ENCODE data around the gene RYR3.

Gene RYR3

GRCh38 chr15:33467816-33468163 is 157.0 kb downstream of the RYR3 start:
- DNase-seq (ENCODE audit: low read depth) = no peak
- no peak for TF ChIP-seq CTCF (IDR thresholded peaks at IDR 0.05; ENCODE audit: low read depth, low read length, missing control alignments)
- in situ Hi-C loops (cut with HindIII; ENCODE audit: low sequenced_read_pairs) = no loop called here
- H3K4me3 ChIP-seq (ENCODE audit: low read depth, low read length) = no peak overlapping the region

- TF ChIP-seq CTCF (IDR thresholded peaks at IDR 0.05; ENCODE audit: low read depth, low read length, missing control alignments) = no peak
- H3K4me3 ChIP-seq (ENCODE audit: low read depth, low read length) = no peak overlapping the region
- in situ Hi-C loops (cut with HindIII; ENCODE audit: low sequenced_read_pairs) = no loop called here
- no peak for DNase-seq (ENCODE audit: low read depth)
Measured at GRCh38 chr15:33468740-33469139, 158.0 kb downstream of the RYR3 start.

- no peak for DNase-seq (ENCODE audit: low read depth)
- no peak for TF ChIP-seq CTCF (IDR thresholded peaks at IDR 0.05; ENCODE audit: low read depth, low read length, missing control alignments)
- in situ Hi-C loops (cut with HindIII; ENCODE audit: low sequenced_read_pairs) = no loop called here
- no peak overlapping the region for H3K4me3 ChIP-seq (ENCODE audit: low read depth, low read length)
Measured at GRCh38 chr15:33473005-33473404, 162.2 kb downstream of the RYR3 start.

- in situ Hi-C loops (cut with HindIII; ENCODE audit: low sequenced_read_pairs) = no loop called here
- DNase-seq (ENCODE audit: low read depth) = no peak
- no peak overlapping the region for H3K4me3 ChIP-seq (ENCODE audit: low read depth, low read length)
- no peak for TF ChIP-seq CTCF (IDR thresholded peaks at IDR 0.05; ENCODE audit: low read depth, low read length, missing control alignments)
Measured at GRCh38 chr15:33473714-33474113, 162.9 kb downstream of the RYR3 start.

- TF ChIP-seq CTCF (IDR thresholded peaks at IDR 0.05; ENCODE audit: low read depth, low read length, missing control alignments) = no peak
- in situ Hi-C loops (cut with HindIII; ENCODE audit: low sequenced_read_pairs) = no loop called here
Measured at GRCh38 chr15:33476076-33476475, 165.3 kb downstream of the RYR3 start.

GRCh38 chr15:33476908-33477307 is 166.1 kb downstream of the RYR3 start:
- no peak for TF ChIP-seq CTCF (IDR thresholded peaks at IDR 0.05; ENCODE audit: low read depth, low read length, missing control alignments)
- no peak for DNase-seq (ENCODE audit: low read depth)
- no peak overlapping the region for H3K4me3 ChIP-seq (ENCODE audit: low read depth, low read length)
- in situ Hi-C loops (cut with HindIII; ENCODE audit: low sequenced_read_pairs) = no loop called here

More at GRCh38 chr15:33476076-33476475, 165.3 kb downstream of the RYR3 start:
- H3K4me3 ChIP-seq (ENCODE audit: low read depth, low read length) = no peak overlapping the region
- DNase-seq (ENCODE audit: low read depth) = no peak

GRCh38 chr15:33489335-33489734 is 178.6 kb downstream of the RYR3 start:
- TF ChIP-seq CTCF (IDR thresholded peaks at IDR 0.05; ENCODE audit: low read depth, low read length, missing control alignments) = no peak
- no peak overlapping the region for H3K4me3 ChIP-seq (ENCODE audit: low read depth, low read length)
- no peak for DNase-seq (ENCODE audit: low read depth)
- in situ Hi-C loops (cut with HindIII; ENCODE audit: low sequenced_read_pairs) = no loop called here

Data from astrocyte of the cerebellum (primary cell).